A549 (cell line): ENCODE results near the gene OR2A14. TPM values are rescaled to one million over a fixed set of nuclear protein-coding genes. Genes with fewer than 3 reads are reported as not detected.

Experiments used
- ATAC-seq, 2 experiments: fragments of 200-7000 bp in 1 of 2; fragments of >200 bp in 1 of 2; cut with Nextera tagmentation in 1 of 2; cut with Tn5 transposase in 1 of 2; 3 replicates each; pipeline versions ENCODE4 v1.8.0 to v1.9.1; 2018 to 2020; ENCODE audit warnings: mild to moderate bottlenecking in 1 of 2, moderate library complexity in 1 of 2
- CTCF ChIA-PET: fragments of 300-600 bp; sonication (Branson Sonifier 250); formaldehyde crosslinking; extraction: SDS; loops from one replicate; lab custom pipeline; 2021; ENCODE audit warnings: antibody characterized with exemption, inconsistent platforms; lab: Yijun Ruan, JAX
- POLR2A ChIA-PET: fragments of 350-600 bp; formaldehyde crosslinking; extraction: SDS; loops from one replicate; lab custom pipeline; 2021; ENCODE audit warnings: antibody characterized with exemption, inconsistent platforms; lab: Yijun Ruan, JAX
- DNase-seq, 2 experiments: peaks; one replicate each; pipeline versions ENCODE4 v3.0.0 to v3.0.0-alpha.2; 2011 to 2016; ENCODE audit warnings: low read depth in 1 of 2, low spot score in 1 of 2
- FAIRE-seq: peaks from 2 replicates; lab custom pipeline; 2011; peaks lifted over from hg19 to GRCh38; lab: Jason Lieb, UNC
- H3K27ac ChIP-seq, 2 experiments: fragments of >200 bp; sonication (Bioruptor Twin); formaldehyde crosslinking; 3 replicates each; pipeline ENCODE4 v1.5.1; 2016 to 2017
- H3K4me1 ChIP-seq: fragments of >200 bp; sonication (Bioruptor Twin); formaldehyde crosslinking; 3 replicates; pipeline ENCODE4 v1.6.1; 2016
- H3K4me2 ChIP-seq: fragments of >200 bp; sonication (Bioruptor Twin); formaldehyde crosslinking; 3 replicates; pipeline ENCODE4 v1.6.1; 2016
- H3K4me3 ChIP-seq: fragments of >200 bp; sonication (Bioruptor Twin); formaldehyde crosslinking; 3 replicates; pipeline ENCODE4 v1.5.1; 2016
- H3K9me3 ChIP-seq: fragments of >200 bp; sonication (Bioruptor Twin); formaldehyde crosslinking; 3 replicates; pipeline ENCODE4 v1.6.1; 2016
- BHLHE40 ChIP-seq: IDR thresholded peaks from 2 replicates; pipeline ENCODE4 v1.6.1; 2012; ENCODE audit warnings: low read depth, low read length, inconsistent platforms
- CBX2 ChIP-seq: fragments of 200-600 bp; sonication (generic); IDR thresholded peaks from 2 replicates; pipeline ENCODE4 v1.6.1; 2016; ENCODE audit warnings: low read depth, mild to moderate bottlenecking, borderline replicate concordance
- CEBPB ChIP-seq, 2 experiments: fragments of >200 bp in 1 of 2; sonication (Bioruptor Twin) in 1 of 2; formaldehyde crosslinking in 1 of 2; IDR thresholded peaks; 2 replicates each; pipeline ENCODE4 v1.6.1; 2012 to 2016
- CTCF ChIP-seq: fragments of >200 bp; sonication (Bioruptor Twin); formaldehyde crosslinking; IDR thresholded peaks from 3 replicates; pipeline ENCODE4 v1.5.1; 2016
- EHF ChIP-seq: fragments of 250-450 bp; sonication (Bioruptor Pico); IDR thresholded peaks from 2 replicates; pipeline ENCODE4 v1.5.0; 2020; ENCODE audit warnings: mild to moderate bottlenecking
- EHMT2 ChIP-seq: fragments of 200-600 bp; sonication (generic); IDR thresholded peaks from 2 replicates; pipeline ENCODE4 v1.6.1; 2016; ENCODE audit warnings: antibody characterized with exemption, low read depth, mild to moderate bottlenecking, moderate library complexity
- ELK1 ChIP-seq: fragments of 150-350 bp; IDR thresholded peaks from 2 replicates; pipeline ENCODE4 v1.6.1; 2014; ENCODE audit warnings: low read depth, mild to moderate bottlenecking, low read length
- EP300 ChIP-seq, 2 experiments: fragments of >200 bp; sonication (Bioruptor Twin); formaldehyde crosslinking; IDR thresholded peaks; 2 replicates in 1 of 2; 3 replicates in 1 of 2; pipeline ENCODE4 v1.6.1; 2016 to 2017
- ESRRA ChIP-seq: fragments of 150-350 bp; IDR thresholded peaks from 2 replicates; pipeline ENCODE4 v1.6.1; 2014; ENCODE audit warnings: mild to moderate bottlenecking, low read length, borderline replicate concordance
- GATA3 ChIP-seq: IDR thresholded peaks from 2 replicates; pipeline ENCODE4 v1.6.1; 2012; ENCODE audit warnings: borderline replicate concordance
- HDAC2 ChIP-seq: fragments of 200-600 bp; sonication (generic); IDR thresholded peaks from 2 replicates; pipeline ENCODE4 v1.6.1; 2016
- HES2 ChIP-seq: fragments of >200 bp; sonication (Bioruptor Twin); formaldehyde crosslinking; IDR thresholded peaks from 2 replicates; pipeline ENCODE4 v1.6.1; 2016
- HMGXB4 ChIP-seq: fragments of 250-450 bp; sonication (Bioruptor Pico); IDR thresholded peaks from 2 replicates; pipeline ENCODE4 v1.5.0; 2021; ENCODE audit warnings: mild to moderate bottlenecking, moderate library complexity, borderline replicate concordance
- HOXB13 ChIP-seq: fragments of 250-450 bp; sonication (Bioruptor Pico); IDR thresholded peaks from 2 replicates; pipeline ENCODE4 v1.5.0; 2020; ENCODE audit warnings: low read depth, mild to moderate bottlenecking, moderate library complexity
- JUN ChIP-seq, 2 experiments: fragments of >200 bp; sonication (Bioruptor Twin); formaldehyde crosslinking; IDR thresholded peaks; 2 replicates in 1 of 2; 3 replicates in 1 of 2; pipeline ENCODE4 v1.6.1; 2016 to 2017
- KDM1A ChIP-seq: fragments of 200-600 bp; sonication (generic); IDR thresholded peaks from 2 replicates; pipeline ENCODE4 v1.6.1; 2016; ENCODE audit warnings: low read depth, mild to moderate bottlenecking
- KDM5A ChIP-seq: fragments of 200-600 bp; sonication (generic); IDR thresholded peaks from 2 replicates; pipeline ENCODE4 v1.6.1; 2016; ENCODE audit warnings: antibody characterized with exemption, mild to moderate bottlenecking
- MAFK ChIP-seq: fragments of 450-650 bp; IDR thresholded peaks from 2 replicates; pipeline ENCODE4 v1.6.1; 2014; ENCODE audit not compliant: partially characterized antibody
- NFE2L2 ChIP-seq: fragments of 150-350 bp; conservative IDR thresholded peaks from 2 replicates; pipeline ENCODE4 v1.6.1; 2014; ENCODE audit warnings: low read length
- NPAS2 ChIP-seq: fragments of 250-450 bp; sonication (Bioruptor Pico); IDR thresholded peaks from 2 replicates; pipeline ENCODE4 v1.8.0; 2022; ENCODE audit warnings: mild to moderate bottlenecking, moderate library complexity, borderline replicate concordance
- NR3C1 ChIP-seq: fragments of >200 bp; sonication (Bioruptor Twin); formaldehyde crosslinking; IDR thresholded peaks from 3 replicates; pipeline ENCODE4 v1.6.1; 2017
- PHF8 ChIP-seq: fragments of 200-600 bp; sonication (generic); IDR thresholded peaks from 2 replicates; pipeline ENCODE4 v1.6.1; 2016; ENCODE audit warnings: low read depth, mild to moderate bottlenecking, antibody characterized with exemption, moderate library complexity, borderline replicate concordance
- POLR2A ChIP-seq: IDR thresholded peaks from 2 replicates; pipeline ENCODE4 v1.6.1; 2012; ENCODE audit warnings: mild to moderate bottlenecking, low read length
- POLR2AphosphoS2 ChIP-seq: conservative IDR thresholded peaks from 2 replicates; pipeline ENCODE4 v1.6.1; 2012; ENCODE audit warnings: low read length, improper control_type of control experiment, inconsistent platforms
- RCOR1 ChIP-seq: fragments of 150-350 bp; IDR thresholded peaks from 2 replicates; pipeline ENCODE4 v1.6.1; 2014; ENCODE audit warnings: antibody characterized with exemption, low read length, low read depth
- RFX5 ChIP-seq: fragments of 450-650 bp; IDR thresholded peaks from 2 replicates; pipeline ENCODE4 v1.7.1; 2014; ENCODE audit warnings: antibody characterized with exemption, mild to moderate bottlenecking, moderate library complexity
- RNF2 ChIP-seq: fragments of 200-600 bp; sonication (generic); IDR thresholded peaks from 2 replicates; pipeline ENCODE4 v1.6.1; 2016; ENCODE audit warnings: low read depth, mild to moderate bottlenecking, antibody characterized with exemption, moderate library complexity, borderline replicate concordance
- SMC3 ChIP-seq: fragments of >200 bp; sonication (Bioruptor Twin); formaldehyde crosslinking; IDR thresholded peaks from 3 replicates; pipeline ENCODE4 v1.6.1; 2018; ENCODE audit warnings: inconsistent platforms
- TP53 ChIP-seq: fragments of 250-450 bp; sonication (Bioruptor Pico); IDR thresholded peaks from 2 replicates; pipeline ENCODE4 v1.5.0; 2021; ENCODE audit warnings: mild to moderate bottlenecking, moderate library complexity
- USF2 ChIP-seq: fragments of 450-650 bp; IDR thresholded peaks from 2 replicates; pipeline ENCODE4 v1.6.1; 2014; ENCODE audit warnings: antibody characterized with exemption
- WGBS: methylation state at CpG from one replicate; pipeline ENCODE4 v1.1.6; 2017; ENCODE audit errors: missing lambda C conversion rate; 5-methylcytosine and 5-hydroxymethylcytosine counted together
- polyA plus RNA-seq, 4 experiments: library from polyadenylated mRNA; depleted of rRNA in 3 of 4; stranded (reverse); fragments of >200 nt; fragmentation: RNase III in 1 of 4; extraction: RNeasy Plus Mini Kit Qiagen cat#74134 plus additional on column Dnase treatment in 1 of 4; gene quantifications; 2 replicates in 3 of 4; 3 replicates in 1 of 4; pipeline ENCODE4 v1.2.3, GENCODE V29; 2011 to 2017

OR2A14 gene
- polyA plus RNA-seq, 2 of the 4 experiments (the other 2 are of a cell fraction): not detected

GRCh38 chr7:144144426-144144825 is 21.4 kb downstream of the OR2A14 start:
- Histone ChIP-seq H3K4me2 (no peak overlapping the region), H3K9me3 (peaks cover 7% of the 10 kb centered on the region; the same call in 1 of the 3 replicates), H3K4me1 (no peaks in the 10 kb centered on the region), H3K27ac (no peak overlapping the region)
- ATAC-seq: no peak
- TF ChIP-seq KDM1A: no peak
- no peak for TF ChIP-seq CEBPB (IDR thresholded peaks at IDR 0.05)
- no peak for TF ChIP-seq NPAS2
- no peak for TF ChIP-seq NFE2L2
- no peak for TF ChIP-seq RNF2
- no peak for TF ChIP-seq HES2
- no peak for TF ChIP-seq TP53 (CRISPR knock-in tag)
- no peak for TF ChIP-seq POLR2AphosphoS2
- no peak for TF ChIP-seq SMC3
- TF ChIP-seq EHMT2: no peak
- TF ChIP-seq CTCF: no peak
- no peak for TF ChIP-seq POLR2A
- TF ChIP-seq RCOR1: no peak
- no peak for TF ChIP-seq MAFK
- no peak for TF ChIP-seq HDAC2
- TF ChIP-seq GATA3: no peak
- no peak for TF ChIP-seq ELK1
- TF ChIP-seq, all 56 proteins: peak for 0
- DNase-seq (no peak), FAIRE-seq (no peak)
- WGBS: 19% methylated on average over 3 of the region's 3 CpGs
- ChIA-PET POLR2A (no interaction called here), CTCF (no interaction called here)
- H3K4me3 ChIP-seq: no peak overlapping the region

GRCh38 chr7:144148224-144148827 is 25.4 kb downstream of the OR2A14 start:
- ATAC-seq (no peak), FAIRE-seq (no peak), DNase-seq (no peak)
- no peak overlapping the region for H3K4me2 ChIP-seq
- ChIA-PET POLR2A (no interaction called here), CTCF (interaction anchor here (0.7 kb wide), 1 partner anchor 20 kb away, joined by 3 read pairs; no protein-coding TSS in a partner anchor)
- no peaks in the 10 kb centered on the region for H3K4me1 ChIP-seq
- 20% methylated on average over 2 of the region's 2 CpGs for WGBS
- no peak for TF ChIP-seq CEBPB (IDR thresholded peaks at IDR 0.05)
- no peak for TF ChIP-seq CBX2
- no peak for TF ChIP-seq ESRRA
- no peak for TF ChIP-seq POLR2AphosphoS2
- no peak for TF ChIP-seq KDM1A
- TF ChIP-seq EHF (CRISPR knock-in tag): no peak
- TF ChIP-seq POLR2A: no peak
- no peak for TF ChIP-seq JUN (IDR thresholded peaks at IDR 0.05)
- TF ChIP-seq KDM5A: no peak
- no peak for TF ChIP-seq NPAS2
- no peak for TF ChIP-seq BHLHE40
- TF ChIP-seq RCOR1: no peak
- no peak for TF ChIP-seq NFE2L2
- no peak for TF ChIP-seq HMGXB4 (CRISPR knock-in tag)
- no peak for TF ChIP-seq RFX5
- no peak for TF ChIP-seq NR3C1
- no peak for TF ChIP-seq EP300 (IDR thresholded peaks at IDR 0.05)
- no peak for TF ChIP-seq USF2
- TF ChIP-seq HOXB13 (CRISPR knock-in tag): no peak
- TF ChIP-seq PHF8: no peak
- no peak overlapping the region for H3K27ac ChIP-seq
- H3K9me3 ChIP-seq: peaks cover 7% of the 10 kb centered on the region; the same call in 1 of the 3 replicates
- no peak overlapping the region for H3K4me3 ChIP-seq
